Tibial nerve (tissue), 4 donors: Measurements from ENCODE around the gene REEP6. TPM values are rescaled to one million over a fixed set of nuclear protein-coding genes. Genes with fewer than 3 reads are reported as not detected.
A peak's percentile ranks its signal among the peaks of the same experiment; 100 is the strongest.

Experiments
- DNase-seq, 2 donors: peaks; one replicate each; pipeline ENCODE4 v3.0.0-alpha.2; 2019; ENCODE audit warnings: low spot score in 2 of 2
- H3K27ac ChIP-seq, 4 donors: fragments of 200-600 bp; sonication (generic) in 3 of 4; one replicate each; pipeline ENCODE4 v1.5.1; 2017 to 2019; ENCODE audit warnings: mild to moderate bottlenecking in 1 of 4
- H3K27me3 ChIP-seq, 2 donors: fragments of 200-600 bp; sonication (generic) in 1 of 2; one replicate each; pipeline versions ENCODE4 v1.5.1 to v1.6.0; 2017 to 2019
- H3K36me3 ChIP-seq, 3 donors: fragments of 200-600 bp; sonication (generic); one replicate each; pipeline ENCODE4 v1.5.1; 2018 to 2019
- H3K4me1 ChIP-seq, 4 donors: fragments of 200-600 bp; sonication (generic) in 3 of 4; one replicate each; pipeline ENCODE4 v1.5.1; 2017 to 2019
- H3K4me3 ChIP-seq, 4 donors: fragments of 200-600 bp; sonication (generic) in 3 of 4; one replicate each; pipeline ENCODE4 v1.5.1; 2017 to 2019; ENCODE audit warnings: mild to moderate bottlenecking in 1 of 4, moderate library complexity in 1 of 4
- H3K9me3 ChIP-seq, 4 donors: fragments of 200-600 bp; sonication (generic) in 3 of 4; one replicate each; pipeline ENCODE4 v1.5.1; 2017 to 2019
- CTCF ChIP-seq, 5 experiments: fragments of 200-600 bp in 3 of 5; fragments of 450-650 bp in 2 of 5; sonication (generic) in 3 of 5; IDR thresholded peaks; one replicate each; pipeline ENCODE4 v1.5.1; 2016 to 2019; ENCODE audit warnings: antibody characterized with exemption in 5 of 5, mild to moderate bottlenecking in 3 of 5, moderate library complexity in 2 of 5
- EP300 ChIP-seq, 2 donors: sonication (generic); formaldehyde crosslinking; IDR thresholded peaks; one replicate each; pipeline ENCODE4 v1.6.1; 2017; ENCODE audit warnings: antibody characterized with exemption in 2 of 2, mild to moderate bottlenecking in 1 of 2
- POLR2A ChIP-seq, 2 donors: fragments of 450-650 bp; IDR thresholded peaks; one replicate each; pipeline ENCODE4 v1.6.1; 2017; ENCODE audit warnings: antibody characterized with exemption in 2 of 2, mild to moderate bottlenecking in 2 of 2, moderate library complexity in 2 of 2
- WGBS, 2 donors: methylation state at CpG; one replicate each; pipeline ENCODE4 v1.1.5; 2018; 5-methylcytosine and 5-hydroxymethylcytosine counted together
- total RNA-seq, 4 donors: library from RNA; depleted of rRNA; stranded (reverse); fragments of >200 nt; gene quantifications; one replicate each; pipeline ENCODE4 v1.1.0, GENCODE V29; 2016

Gene REEP6
- total RNA-seq, 4 donors from 2014 or later = 1.2 to 4.6 (median 2.9) TPM

- no peak for DNase-seq
- Histone ChIP-seq H3K36me3 (peaks cover 0 to 19% (median 0%) of the 10 kb centered on the region in 3 donors), H3K4me3 (peak overlapping the region in 1 of 4 donors; percentile 50), H3K4me1 (peaks cover 0 to 78% (median 45%) of the 10 kb centered on the region in 4 donors), H3K27ac (peak overlapping the region in 1 of 4 donors; percentile 28), H3K27me3 (peaks cover 2 to 70% of the 10 kb centered on the region in 2 donors), H3K9me3 (no peaks in the 10 kb centered on the region)
- 31 to 35% methylated on average over 29 to 30 of the region's 49 CpGs for WGBS, 2 donors
- TF ChIP-seq CTCF (IDR thresholded peaks at IDR 0.05) (no peak), POLR2A (IDR thresholded peaks at IDR 0.05) (no peak), EP300 (IDR thresholded peaks at IDR 0.05) (no peak)
Measured at GRCh38 chr19:1468274-1468820, 22.6 kb upstream of the REEP6 start.

- peaks cover 0 to 83% (median 45%) of the 10 kb centered on the region in 4 donors for H3K4me1 ChIP-seq
- TF ChIP-seq EP300 (IDR thresholded peaks at IDR 0.05) (no peak), POLR2A (IDR thresholded peaks at IDR 0.05) (no peak), CTCF (IDR thresholded peaks at IDR 0.05) (no peak)
- WGBS, 2 donors = 13 to 28% methylated on average over 8 to 19 of the region's 47 CpGs
Measured at GRCh38 chr19:1468821-1469254, 22.1 kb upstream of the REEP6 start.

GRCh38 chr19:1469255-1470054, 21.5 kb upstream of the REEP6 start:
- Histone ChIP-seq H3K36me3 (peaks cover 0 to 23% (median 0%) of the 10 kb centered on the region in 3 donors), H3K4me1 (peaks cover 0 to 89% (median 51%) of the 10 kb centered on the region in 4 donors), H3K27me3 (peaks cover 2 to 80% of the 10 kb centered on the region in 2 donors), H3K4me3 (peak overlapping the region in 2 of 4 donors; percentile 43 to 50), H3K9me3 (no peaks in the 10 kb centered on the region), H3K27ac (peak overlapping the region in 1 of 4 donors; percentile 28)
- no peak for TF ChIP-seq EP300 (IDR thresholded peaks at IDR 0.05)
- TF ChIP-seq POLR2A (IDR thresholded peaks at IDR 0.05) = no peak
- no peak for TF ChIP-seq CTCF (IDR thresholded peaks at IDR 0.05)
- WGBS, 2 donors = 16% methylated on average over 21 of the region's 117 CpGs; no CpG with 5 or more reads in 1 of the 2 donors
- DNase-seq = no peak

More at GRCh38 chr19:1468821-1469254, 22.1 kb upstream of the REEP6 start:
- no peak for DNase-seq
- peaks cover 0 to 19% (median 0%) of the 10 kb centered on the region in 3 donors for H3K36me3 ChIP-seq
- peak overlapping the region in 1 of 4 donors; percentile 50 for H3K4me3 ChIP-seq
- H3K27me3 ChIP-seq = peaks cover 2 to 75% of the 10 kb centered on the region in 2 donors
- H3K9me3 ChIP-seq = no peaks in the 10 kb centered on the region
- peak overlapping the region in 1 of 4 donors; percentile 28 for H3K27ac ChIP-seq

- WGBS, 2 donors = 60% methylated on average over 1 of the region's 22 CpGs; no CpG with 5 or more reads in 1 of the 2 donors
- H3K36me3 ChIP-seq = peaks cover 0 to 28% (median 0%) of the 10 kb centered on the region in 3 donors
- peaks cover 0 to 94% (median 54%) of the 10 kb centered on the region in 4 donors for H3K4me1 ChIP-seq
- H3K27me3 ChIP-seq = peaks cover 2 to 80% of the 10 kb centered on the region in 2 donors
- TF ChIP-seq CTCF (IDR thresholded peaks at IDR 0.05) = no peak
- TF ChIP-seq EP300 (IDR thresholded peaks at IDR 0.05) = no peak
- TF ChIP-seq POLR2A (IDR thresholded peaks at IDR 0.05) = no peak
- H3K4me3 ChIP-seq = peak overlapping the region in 2 of 4 donors; percentile 43 to 50
- H3K27ac ChIP-seq = peak overlapping the region in 1 of 4 donors; percentile 43
- no peak for DNase-seq
- no peaks in the 10 kb centered on the region for H3K9me3 ChIP-seq
Measured at GRCh38 chr19:1470055-1470304, 21.0 kb upstream of the REEP6 start.
